Kidney (tissue), 14 donors: ENCODE measurements around the gene CFAP58. TPM values are rescaled to one million over a fixed set of nuclear protein-coding genes. Genes with fewer than 3 reads are reported as not detected.

ENCODE experiments used
- DNase-seq, 5 donors: peaks; one replicate each; pipeline ENCODE4 v3.0.0-alpha.2; 2013 to 2020
- FAIRE-seq: peaks from 2 replicates; lab custom pipeline; 2012; peaks lifted over from hg19 to GRCh38; lab: Jason Lieb, UNC
- H3K27ac ChIP-seq, 2 donors: one replicate each; pipeline ENCODE4 v1.7.0; 2013; ENCODE audit warnings: low read depth in 2 of 2, low read length in 2 of 2, inconsistent platforms in 1 of 2
- H3K27me3 ChIP-seq: one replicate; pipeline ENCODE4 v1.7.1; 2013; ENCODE audit warnings: low read length, inconsistent platforms; ENCODE audit not compliant: control insufficient read depth, insufficient read depth
- H3K36me3 ChIP-seq, 3 donors: one replicate each; pipeline versions ENCODE4 v1.7.0 to v1.7.1; 2013; ENCODE audit warnings: low read length in 3 of 3, control low read depth in 1 of 3, inconsistent platforms in 1 of 3; ENCODE audit not compliant: insufficient read depth in 3 of 3, control insufficient read depth in 2 of 3
- H3K4me1 ChIP-seq, 3 donors: one replicate each; pipeline versions ENCODE4 v1.7.0 to v1.7.1; 2013; ENCODE audit warnings: low read length in 3 of 3, inconsistent platforms in 1 of 3, low read depth in 1 of 3; ENCODE audit not compliant: control insufficient read depth in 2 of 3, insufficient read depth in 2 of 3
- H3K4me3 ChIP-seq, 3 donors: one replicate each; pipeline versions ENCODE4 v1.7.0 to v1.8.1; 2013; ENCODE audit warnings: low read length in 3 of 3, control low read depth in 1 of 3, inconsistent platforms in 1 of 3
- H3K9ac ChIP-seq, 3 donors: one replicate each; pipeline versions ENCODE4 v1.7.0 to v1.7.1; 2013; ENCODE audit warnings: low read length in 3 of 3, control low read depth in 1 of 3, inconsistent platforms in 1 of 3
- H3K9me3 ChIP-seq, 3 donors: one replicate each; pipeline versions ENCODE4 v1.7.0 to v1.7.1; 2013; ENCODE audit warnings: low read length in 3 of 3, control low read depth in 1 of 3, inconsistent platforms in 1 of 3; ENCODE audit not compliant: control insufficient read depth in 2 of 3, insufficient read depth in 1 of 3
- CTCF ChIP-seq: IDR thresholded peaks from 3 replicates; pipeline ENCODE4 v1.5.1; 2012; ENCODE audit warnings: mild to moderate bottlenecking, moderate library complexity, borderline replicate concordance; ENCODE audit not compliant: insufficient read depth; ENCODE audit errors: extremely low read depth
- intact Hi-C: fragments of 100-400 bp; cut with DNase I; formaldehyde crosslinking; loops from one replicate; pipeline ENCODE4 v1.11.1; 2022
- polyA plus RNA-seq: library from polyadenylated mRNA; stranded (reverse); fragments of 350-450 nt; fragmentation: Illumina TruSeq; extraction: RNeasy Lipid Tissue Mini Kit (QIAGEN cat#74804); gene quantifications from one replicate; pipeline ENCODE4 v1.2.3, GENCODE V29; 2014; ENCODE audit warnings: low read depth, low replicate concordance; ENCODE audit not compliant: insufficient read depth
- total RNA-seq: library from RNA; stranded (reverse); fragmentation: NEBNext Ultra II Directional; extraction: Animal tissue kit (Norgen Biotek cat#: 25700); gene quantifications from one replicate; pipeline ENCODE4 v1.2.1, GENCODE V29; 2021
- donor health status: control.
- donor health status: control.
- donor health status: control.
- donor health status: control.
- donor health status: control.
- donor health status: DM: yes; HTN: yes; CAD: no.
- donor health status: Normal renal cell carcinoma (clear cell type).

Gene CFAP58
- total and polyA plus RNA-seq, 2 donors from 2014 or later = 0.19 to 0.35 TPM

DNA sequence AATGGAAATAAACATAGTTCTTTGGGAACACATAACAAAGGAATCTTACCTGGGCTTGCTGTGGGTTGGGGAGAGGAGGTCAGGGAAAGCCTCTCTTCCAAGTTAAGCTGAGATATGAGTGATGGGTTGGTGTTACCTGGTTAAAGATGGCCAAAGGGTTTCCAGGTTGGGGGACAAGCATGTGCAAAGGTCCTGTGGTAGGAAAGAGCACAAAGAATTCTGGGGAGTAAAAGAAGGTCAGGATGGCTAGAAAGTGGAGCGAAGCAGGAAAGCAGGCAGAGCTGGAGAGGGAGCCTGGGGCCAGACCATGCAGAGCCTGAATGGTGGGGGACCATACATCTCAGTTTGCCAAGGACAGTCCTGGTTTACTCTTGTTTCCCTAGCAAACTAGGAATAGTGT is 133.2 kb downstream of the CFAP58 start:
- intact Hi-C loops = no loop called here
- no peaks in the 10 kb centered on the region for H3K27me3 ChIP-seq
- no peak overlapping the region for H3K27ac ChIP-seq
- H3K4me3 ChIP-seq = no peak overlapping the region
- FAIRE-seq = no peak
- no peak for TF ChIP-seq CTCF
- H3K4me1 ChIP-seq = no peaks in the 10 kb centered on the region
- no peaks in the 10 kb centered on the region for H3K36me3 ChIP-seq
- H3K9me3 ChIP-seq = no peaks in the 10 kb centered on the region
- H3K9ac ChIP-seq = no peak overlapping the region
- DNase-seq = no peak

GRCh38 chr10:104487794-104488438 is 134.3 kb downstream of the CFAP58 start:
- Histone ChIP-seq H3K36me3 (no peaks in the 10 kb centered on the region), H3K27me3 (no peaks in the 10 kb centered on the region), H3K4me1 (no peaks in the 10 kb centered on the region), H3K4me3 (no peak overlapping the region), H3K27ac (no peak overlapping the region), H3K9me3 (no peaks in the 10 kb centered on the region), H3K9ac (no peak overlapping the region)
- intact Hi-C loops = no loop called here
- FAIRE-seq (no peak), DNase-seq (peak in 2 of 5 donors; percentile 11 to 25)
- TF ChIP-seq CTCF = no peak

DNA sequence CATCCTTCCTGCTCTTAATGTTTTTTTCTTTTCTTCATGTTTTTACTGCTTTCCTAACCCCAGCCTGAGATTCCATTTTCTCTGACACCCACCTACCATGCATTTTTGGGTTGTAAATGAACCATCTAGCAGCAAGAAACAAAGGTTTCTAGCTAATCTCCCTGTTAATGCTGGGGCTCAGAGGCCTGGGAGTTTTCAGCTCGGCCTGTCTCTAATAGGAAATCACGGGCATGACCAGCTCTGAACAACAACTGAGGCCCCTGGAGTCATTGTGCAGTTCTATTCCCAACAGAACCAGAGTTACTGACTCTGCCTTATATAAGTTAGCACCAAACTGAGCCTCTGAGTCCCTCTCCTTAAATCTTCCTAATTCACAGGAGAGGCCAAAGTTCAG is 134.8 kb downstream of the CFAP58 start:
- FAIRE-seq (no peak), DNase-seq (no peak)
- Histone ChIP-seq H3K9me3 (no peaks in the 10 kb centered on the region), H3K9ac (no peak overlapping the region), H3K36me3 (no peaks in the 10 kb centered on the region), H3K4me3 (no peak overlapping the region), H3K4me1 (no peaks in the 10 kb centered on the region), H3K27me3 (no peaks in the 10 kb centered on the region), H3K27ac (no peak overlapping the region)
- intact Hi-C loops = no loop called here
- TF ChIP-seq CTCF = no peak

- Histone ChIP-seq H3K27ac (no peak overlapping the region), H3K27me3 (no peaks in the 10 kb centered on the region), H3K4me1 (no peaks in the 10 kb centered on the region), H3K9ac (no peak overlapping the region), H3K9me3 (no peaks in the 10 kb centered on the region), H3K4me3 (no peak overlapping the region), H3K36me3 (no peaks in the 10 kb centered on the region)
- intact Hi-C loops = no loop called here
- TF ChIP-seq CTCF = no peak
- no peak for DNase-seq
- FAIRE-seq = no peak
These were observed 138.8 kb downstream of the CFAP58 start for GRCh38 chr10:104492329-104492940.
